ENCODE results near the gene EIF4E2.

EIF4E2 gene

DNA sequence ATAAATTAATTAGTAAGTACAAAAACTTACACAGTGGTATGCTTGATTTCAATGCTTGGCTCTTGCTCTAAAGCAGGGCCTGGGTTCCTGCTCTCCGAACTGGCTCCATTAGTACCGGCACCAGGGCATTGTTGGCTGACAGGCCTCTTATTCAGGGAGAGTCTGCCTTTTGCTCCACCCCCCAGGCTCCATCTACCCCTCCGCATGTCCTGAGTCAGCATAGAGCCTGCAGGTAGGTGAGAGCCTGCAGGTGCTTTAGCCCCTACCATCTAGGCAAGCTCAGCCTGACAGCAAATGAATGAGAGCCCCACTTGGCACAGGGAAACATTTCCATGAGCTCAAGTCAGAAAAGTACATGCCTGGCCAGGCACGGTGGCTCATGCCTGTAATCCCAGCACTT, 47.8 kb downstream of the EIF4E2 start:
- Histone ChIP-seq H3K4me3 (ENCODE audit: low read depth in 1 of 2, low read length in 2 of 2) (no peak overlapping the region), H4K20me1 (ENCODE audit: insufficient read depth, low read length) (no peaks in the 10 kb centered on the region), H3K4me2 (ENCODE audit: insufficient read depth, low read length) (no peak overlapping the region), H3K27me3 (ENCODE audit: insufficient read depth, low read length, poor library complexity) (no peaks in the 10 kb centered on the region), H3K27ac (ENCODE audit: low read length) (no peak overlapping the region), H3K9me3 (ENCODE audit: insufficient read depth, low read length, severe bottlenecking) (no peaks in the 10 kb centered on the region), H3K79me2 (ENCODE audit: insufficient read depth, low read length) (no peaks in the 10 kb centered on the region), H3K36me3 (ENCODE audit: insufficient read depth, low read length) (no peaks in the 10 kb centered on the region), H3K9ac (ENCODE audit: low read depth, low read length) (no peak overlapping the region), H3K4me1 (ENCODE audit: insufficient read depth, low read length) (no peaks in the 10 kb centered on the region), H2AFZ (ENCODE audit: low read depth, low read length) (no peak overlapping the region)
- no peak for TF ChIP-seq EZH2 (IDR thresholded peaks at IDR 0.05; ENCODE audit: borderline replicate concordance, low read depth, low read length, severe bottlenecking)
- TF ChIP-seq, protein P1, sequence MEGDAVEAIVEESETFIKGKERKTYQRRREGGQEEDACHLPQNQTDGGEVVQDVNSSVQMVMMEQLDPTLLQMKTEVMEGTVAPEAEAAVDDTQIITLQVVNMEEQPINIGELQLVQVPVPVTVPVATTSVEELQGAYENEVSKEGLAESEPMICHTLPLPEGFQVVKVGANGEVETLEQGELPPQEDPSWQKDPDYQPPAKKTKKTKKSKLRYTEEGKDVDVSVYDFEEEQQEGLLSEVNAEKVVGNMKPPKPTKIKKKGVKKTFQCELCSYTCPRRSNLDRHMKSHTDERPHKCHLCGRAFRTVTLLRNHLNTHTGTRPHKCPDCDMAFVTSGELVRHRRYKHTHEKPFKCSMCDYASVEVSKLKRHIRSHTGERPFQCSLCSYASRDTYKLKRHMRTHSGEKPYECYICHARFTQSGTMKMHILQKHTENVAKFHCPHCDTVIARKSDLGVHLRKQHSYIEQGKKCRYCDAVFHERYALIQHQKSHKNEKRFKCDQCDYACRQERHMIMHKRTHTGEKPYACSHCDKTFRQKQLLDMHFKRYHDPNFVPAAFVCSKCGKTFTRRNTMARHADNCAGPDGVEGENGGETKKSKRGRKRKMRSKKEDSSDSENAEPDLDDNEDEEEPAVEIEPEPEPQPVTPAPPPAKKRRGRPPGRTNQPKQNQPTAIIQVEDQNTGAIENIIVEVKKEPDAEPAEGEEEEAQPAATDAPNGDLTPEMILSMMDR (IDR thresholded peaks at IDR 0.05; ENCODE audit: borderline replicate concordance, extremely low read depth, low read length, poor library complexity, severe bottlenecking), result no peak
- no peak for DNase-seq
- ATAC-seq (ENCODE audit: insufficient read depth, low read depth), result no peak

DNA sequence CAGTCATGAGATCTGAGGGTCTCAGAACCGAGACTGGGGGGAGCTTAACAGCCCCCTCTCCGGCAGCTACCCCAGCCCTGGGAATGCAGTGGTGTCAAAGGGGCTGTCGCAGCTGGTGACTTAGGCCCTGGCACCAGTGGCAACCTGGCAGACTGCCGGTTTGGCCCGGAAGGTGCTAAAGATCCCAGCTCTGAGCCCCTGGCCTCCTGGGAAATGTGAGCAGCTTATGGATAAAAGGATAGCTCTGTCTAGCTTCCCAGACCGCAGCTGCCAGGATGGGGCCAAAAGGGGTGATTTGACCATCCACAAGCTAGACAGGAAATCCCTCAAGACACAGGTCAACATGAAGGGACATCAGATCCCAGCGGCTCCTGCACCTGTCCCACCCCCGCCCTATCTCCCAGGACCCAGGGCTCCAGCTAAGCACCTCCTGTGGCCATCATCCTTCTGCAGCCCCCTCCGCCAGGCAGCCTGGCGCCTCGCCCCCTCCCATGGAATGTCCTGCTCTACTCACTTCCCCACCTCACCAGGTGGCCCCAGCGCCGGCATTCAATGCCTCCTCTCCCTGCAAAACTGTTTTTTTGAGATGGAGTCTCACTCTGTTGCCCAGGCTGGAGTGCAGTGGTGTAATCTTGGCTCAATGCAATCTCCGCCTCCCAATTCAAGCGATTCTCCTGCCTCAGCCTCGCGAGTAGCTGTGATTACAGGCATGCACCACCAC, 49.7 kb downstream of the EIF4E2 start:
- Histone ChIP-seq H2AFZ (ENCODE audit: low read depth, low read length) (no peak overlapping the region), H3K9ac (ENCODE audit: low read depth, low read length) (no peak overlapping the region), H3K4me2 (ENCODE audit: insufficient read depth, low read length) (no peak overlapping the region), H3K27ac (ENCODE audit: low read length) (no peak overlapping the region), H3K4me3 (ENCODE audit: low read depth in 1 of 2, low read length in 2 of 2) (no peak overlapping the region), H4K20me1 (ENCODE audit: insufficient read depth, low read length) (no peaks in the 10 kb centered on the region), H3K4me1 (ENCODE audit: insufficient read depth, low read length) (no peaks in the 10 kb centered on the region), H3K36me3 (ENCODE audit: insufficient read depth, low read length) (no peaks in the 10 kb centered on the region), H3K9me3 (ENCODE audit: insufficient read depth, low read length, severe bottlenecking) (no peaks in the 10 kb centered on the region), H3K27me3 (ENCODE audit: insufficient read depth, low read length, poor library complexity) (no peaks in the 10 kb centered on the region), H3K79me2 (ENCODE audit: insufficient read depth, low read length) (no peaks in the 10 kb centered on the region)
- TF ChIP-seq, protein P1 (IDR thresholded peaks at IDR 0.05; ENCODE audit: borderline replicate concordance, extremely low read depth, low read length, poor library complexity, severe bottlenecking), result no peak
- no peak for TF ChIP-seq EZH2 (IDR thresholded peaks at IDR 0.05; ENCODE audit: borderline replicate concordance, low read depth, low read length, severe bottlenecking)
- DNase-seq, result no peak
- ATAC-seq (ENCODE audit: insufficient read depth, low read depth), result no peak

DNA sequence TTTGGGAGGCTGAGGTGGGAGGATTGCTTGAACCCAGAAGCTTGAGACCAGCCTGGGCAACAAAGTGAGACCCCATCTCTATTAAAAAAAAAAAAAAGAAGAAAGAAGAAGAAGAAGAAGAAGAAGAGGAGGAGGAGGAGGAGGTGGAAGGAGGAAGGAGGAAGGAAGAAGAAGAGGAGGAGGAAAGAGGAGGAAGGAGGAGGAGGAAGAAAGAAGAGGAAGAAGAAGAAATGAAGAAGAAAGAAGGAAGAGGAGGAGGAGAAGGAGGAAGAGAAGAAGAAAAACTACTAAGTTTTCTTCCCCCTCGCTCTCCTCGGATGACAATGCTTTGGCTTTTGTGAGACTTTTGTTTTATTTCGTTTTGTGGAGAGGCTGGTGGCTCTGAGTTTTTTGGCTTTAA, 52.8 kb downstream of the EIF4E2 start:
- ATAC-seq (ENCODE audit: insufficient read depth, low read depth), result no peak
- no peaks in the 10 kb centered on the region for H3K27me3 ChIP-seq (ENCODE audit: insufficient read depth, low read length, poor library complexity)
- H4K20me1 ChIP-seq (ENCODE audit: insufficient read depth, low read length), result no peaks in the 10 kb centered on the region
- TF ChIP-seq EZH2 (IDR thresholded peaks at IDR 0.05; ENCODE audit: borderline replicate concordance, low read depth, low read length, severe bottlenecking), result no peak
- TF ChIP-seq, protein P1 (IDR thresholded peaks at IDR 0.05; ENCODE audit: borderline replicate concordance, extremely low read depth, low read length, poor library complexity, severe bottlenecking), result no peak
- H3K4me3 ChIP-seq (ENCODE audit: low read depth in 1 of 2, low read length in 2 of 2), result no peak overlapping the region
- H3K4me2 ChIP-seq (ENCODE audit: insufficient read depth, low read length), result no peak overlapping the region
- H3K79me2 ChIP-seq (ENCODE audit: insufficient read depth, low read length), result no peaks in the 10 kb centered on the region
- H3K9ac ChIP-seq (ENCODE audit: low read depth, low read length), result no peak overlapping the region
- no peak overlapping the region for H2AFZ ChIP-seq (ENCODE audit: low read depth, low read length)
- H3K4me1 ChIP-seq (ENCODE audit: insufficient read depth, low read length), result peaks cover 8% of the 10 kb centered on the region
- no peaks in the 10 kb centered on the region for H3K9me3 ChIP-seq (ENCODE audit: insufficient read depth, low read length, severe bottlenecking)
- H3K27ac ChIP-seq (ENCODE audit: low read length), result no peak overlapping the region
- DNase-seq, result no peak
- H3K36me3 ChIP-seq (ENCODE audit: insufficient read depth, low read length), result no peaks in the 10 kb centered on the region
